ENCODE data around the gene PDLIM5.
"Not testable (repeated sequence)": the region's sequence is repeated elsewhere in the genome, so short reads cannot be mapped to it uniquely, and the experiment has no call there.

PDLIM5 gene

GRCh38 chr4:94490437-94490836 lies 38.7 kb downstream of the PDLIM5 start:
- DNase-seq (ENCODE audit: extremely low read depth in 1 of 2, low read depth in 1 of 2), result no peak

- no peak for DNase-seq (ENCODE audit: extremely low read depth in 1 of 2, low read depth in 1 of 2)
Measured at GRCh38 chr4:94491322-94491721, 39.6 kb downstream of the PDLIM5 start.

- DNase-seq (ENCODE audit: extremely low read depth in 1 of 2, low read depth in 1 of 2), result no peak
Measured at GRCh38 chr4:94495408-94495807, 43.7 kb downstream of the PDLIM5 start.

- no peak for DNase-seq (ENCODE audit: extremely low read depth in 1 of 2, low read depth in 1 of 2)
Measured at GRCh38 chr4:94497690-94498089, 45.9 kb downstream of the PDLIM5 start.

- DNase-seq (ENCODE audit: extremely low read depth in 1 of 2, low read depth in 1 of 2), result no peak
Measured at GRCh38 chr4:94498502-94498901, 46.8 kb downstream of the PDLIM5 start.

- DNase-seq (ENCODE audit: extremely low read depth in 1 of 2, low read depth in 1 of 2), result no peak
Measured at GRCh38 chr4:94500685-94501084, 48.9 kb downstream of the PDLIM5 start.

- DNase-seq (ENCODE audit: extremely low read depth in 1 of 2, low read depth in 1 of 2), result no peak
Measured at GRCh38 chr4:94504545-94504944, 52.8 kb downstream of the PDLIM5 start.

GRCh38 chr4:94506822-94507221 lies 55.1 kb downstream of the PDLIM5 start:
- DNase-seq (ENCODE audit: extremely low read depth in 1 of 2, low read depth in 1 of 2), result no peak

- no peak for DNase-seq (ENCODE audit: extremely low read depth in 1 of 2, low read depth in 1 of 2)
Measured at GRCh38 chr4:94507281-94507680, 55.5 kb downstream of the PDLIM5 start.

GRCh38 chr4:94507708-94508107 lies 56.0 kb downstream of the PDLIM5 start:
- DNase-seq (ENCODE audit: extremely low read depth in 1 of 2, low read depth in 1 of 2), result no peak

GRCh38 chr4:94508296-94508695 lies 56.6 kb downstream of the PDLIM5 start:
- no peak for DNase-seq (ENCODE audit: extremely low read depth in 1 of 2, low read depth in 1 of 2)

- no peak for DNase-seq (ENCODE audit: extremely low read depth in 1 of 2, low read depth in 1 of 2)
Measured at GRCh38 chr4:94508806-94509205, 57.1 kb downstream of the PDLIM5 start.

- no peak for DNase-seq (ENCODE audit: extremely low read depth in 1 of 2, low read depth in 1 of 2)
Measured at GRCh38 chr4:94511591-94511990, 59.8 kb downstream of the PDLIM5 start.

- DNase-seq (ENCODE audit: extremely low read depth in 1 of 2, low read depth in 1 of 2), result not testable (repeated sequence)
Measured at GRCh38 chr4:94513532-94513931, 61.8 kb downstream of the PDLIM5 start.

GRCh38 chr4:94515365-94515764 lies 63.6 kb downstream of the PDLIM5 start:
- no peak for DNase-seq (ENCODE audit: extremely low read depth in 1 of 2, low read depth in 1 of 2)

GRCh38 chr4:94516067-94516466 lies 64.3 kb downstream of the PDLIM5 start:
- DNase-seq (ENCODE audit: extremely low read depth in 1 of 2, low read depth in 1 of 2), result no peak

GRCh38 chr4:94516999-94517398 lies 65.3 kb downstream of the PDLIM5 start:
- no peak for DNase-seq (ENCODE audit: extremely low read depth in 1 of 2, low read depth in 1 of 2)

GRCh38 chr4:94517492-94517891 lies 65.8 kb downstream of the PDLIM5 start:
- no peak for DNase-seq (ENCODE audit: extremely low read depth in 1 of 2, low read depth in 1 of 2)

GRCh38 chr4:94519019-94519418 lies 67.3 kb downstream of the PDLIM5 start:
- DNase-seq (ENCODE audit: extremely low read depth in 1 of 2, low read depth in 1 of 2), result no peak

GRCh38 chr4:94519925-94520789 lies 68.4 kb downstream of the PDLIM5 start:
- no peak for DNase-seq (ENCODE audit: extremely low read depth in 1 of 2, low read depth in 1 of 2)

- no peak for DNase-seq (ENCODE audit: extremely low read depth in 1 of 2, low read depth in 1 of 2)
Measured at GRCh38 chr4:94523033-94523580, 71.4 kb downstream of the PDLIM5 start.

- no peak for DNase-seq (ENCODE audit: extremely low read depth in 1 of 2, low read depth in 1 of 2)
Measured at GRCh38 chr4:94523617-94524016, 71.9 kb downstream of the PDLIM5 start.
